HepG2 (cell line): ENCODE measurements around the gene TBC1D22A. TPM values are rescaled to one million over a fixed set of nuclear protein-coding genes. Genes with fewer than 3 reads are reported as not detected.

Source experiments
- FOSL1 ChIP-seq: sonication (generic); formaldehyde crosslinking; IDR thresholded peaks from 2 replicates; pipeline ENCODE4 v1.9.0; 2021; ENCODE audit warnings: missing genetic modification reagents, borderline replicate concordance
- GATAD2A ChIP-seq: IDR thresholded peaks from 2 replicates; pipeline ENCODE4 v1.6.1; 2016
- HMG20A ChIP-seq: IDR thresholded peaks from 2 replicates; pipeline ENCODE4 v1.6.1; 2016; ENCODE audit warnings: borderline replicate concordance
- HNRNPL ChIP-seq: fragments of 200-400 bp; formaldehyde crosslinking; IDR thresholded peaks from 2 replicates; pipeline ENCODE4 v1.6.1; 2017; ENCODE audit warnings: mild to moderate bottlenecking, low read depth, low read length
- IRF2 ChIP-seq: IDR thresholded peaks from 2 replicates; pipeline ENCODE4 v1.6.1; 2018; ENCODE audit warnings: missing genetic modification reagents, missing compliant biosample characterization
- KLF6 ChIP-seq: IDR thresholded peaks from 2 replicates; pipeline ENCODE4 v1.8.0; 2016; ENCODE audit warnings: missing biosample characterization, missing genetic modification reagents
- KLF9 ChIP-seq: IDR thresholded peaks from 2 replicates; pipeline ENCODE4 v1.6.1; 2016; ENCODE audit warnings: low read depth
- MAFF ChIP-seq: IDR thresholded peaks from 2 replicates; pipeline ENCODE4 v1.6.1; 2011; ENCODE audit warnings: low read depth, low read length, improper control_type of control experiment
- NFKBIZ ChIP-seq: IDR thresholded peaks from 2 replicates; pipeline ENCODE4 v1.6.1; 2018; ENCODE audit warnings: missing genetic modification reagents, missing compliant biosample characterization
- NR2F1 ChIP-seq, 2 experiments: fragments of 450-650 bp in 1 of 2; formaldehyde crosslinking in 1 of 2; IDR thresholded peaks; 2 replicates each; pipeline versions ENCODE4 v1.5.0 to v1.6.1; 2016 to 2020; ENCODE audit warnings: mild to moderate bottlenecking in 1 of 2, missing compliant biosample characterization in 1 of 2, missing genetic modification reagents in 1 of 2, moderate library complexity in 1 of 2
- NR3C1 ChIP-seq: sonication (generic); formaldehyde crosslinking; IDR thresholded peaks from 2 replicates; pipeline ENCODE4 v1.4.0; 2020; ENCODE audit warnings: missing genetic modification reagents
- POLR2AphosphoS2 ChIP-seq: IDR thresholded peaks from 2 replicates; pipeline ENCODE4 v1.6.1; 2011; ENCODE audit warnings: low read depth, low read length, improper control_type of control experiment
- RBM22 ChIP-seq: fragments of 200-400 bp; formaldehyde crosslinking; optimal IDR thresholded peaks from 2 replicates; pipeline ENCODE3; 2017; ENCODE audit warnings: mild to moderate bottlenecking, low read length, moderate library complexity
- SP4 ChIP-seq: sonication (generic); formaldehyde crosslinking; IDR thresholded peaks from 2 replicates; pipeline ENCODE4 v1.8.1; 2023; ENCODE audit warnings: mild to moderate bottlenecking, missing genetic modification reagents
- ZFX ChIP-seq: sonication (generic); formaldehyde crosslinking; IDR thresholded peaks from 2 replicates; pipeline ENCODE4 v1.4.0; 2020; ENCODE audit warnings: mild to moderate bottlenecking, low read depth, missing genetic modification reagents, moderate library complexity
- ZNF282 ChIP-seq: fragments of 450-650 bp; IDR thresholded peaks from 2 replicates; pipeline ENCODE4 v1.6.1; 2018; ENCODE audit not compliant: partially characterized antibody
- ZNF780A ChIP-seq: sonication (generic); formaldehyde crosslinking; IDR thresholded peaks from 2 replicates; pipeline ENCODE4 v1.8.0; 2022; ENCODE audit warnings: mild to moderate bottlenecking, missing genetic modification reagents, moderate library complexity
- polyA plus RNA-seq, 8 experiments: library from polyadenylated mRNA; depleted of rRNA in 3 of 8; stranded (reverse) in 7 of 8; unstranded in 1 of 8; fragments of >200 nt; fragmentation: Illumina TruSeq in 4 of 8; extraction: Trizol in 4 of 8; gene quantifications; 2 replicates each; pipeline versions ENCODE4 v1.2.1 to v1.2.3, GENCODE V29; 2011 to 2016; ENCODE audit warnings: low read depth in 4 of 8, missing spikeins in 1 of 8, mixed read lengths in 1 of 8; ENCODE audit not compliant: insufficient read depth in 1 of 8
- total RNA-seq, 5 experiments: library from RNA; depleted of rRNA; stranded (reverse); fragments of >200 nt; fragmentation: Illumina TruSeq; extraction: Trizol; gene quantifications; 2 replicates each; pipeline ENCODE4 v1.2.3, GENCODE V29; 2016; ENCODE audit warnings: low read depth in 1 of 5
- TF ChIP-seq, protein P1 (sequence below): sonication (generic); formaldehyde crosslinking; IDR thresholded peaks from 2 replicates; pipeline ENCODE4 v1.4.0; 2020; ENCODE audit warnings: missing genetic modification reagents; ENCODE audit errors: not compliant biosample characterization
- TF ChIP-seq, protein P2 (sequence below): sonication (generic); formaldehyde crosslinking; IDR thresholded peaks from 2 replicates; pipeline ENCODE4 v1.5.1; 2020; ENCODE audit warnings: missing genetic modification reagents, mild to moderate bottlenecking, borderline replicate concordance
- TF ChIP-seq, protein P3 (sequence below): sonication (generic); formaldehyde crosslinking; IDR thresholded peaks from 2 replicates; pipeline ENCODE4 v1.5.0; 2020; ENCODE audit warnings: mild to moderate bottlenecking, missing genetic modification reagents
- TF ChIP-seq, protein P4 (sequence below): sonication (generic); IDR thresholded peaks from 2 replicates; pipeline ENCODE4 v1.6.1; 2016; ENCODE audit warnings: low read depth, borderline replicate concordance
- TF ChIP-seq, protein P5 (sequence below): sonication (generic); formaldehyde crosslinking; IDR thresholded peaks from 2 replicates; pipeline ENCODE4 v1.5.1; 2020; ENCODE audit warnings: missing genetic modification reagents, mild to moderate bottlenecking, borderline replicate concordance

The TBC1D22A gene
- total and polyA plus RNA-seq, 2 of the 13 experiments (the other 11 are each of a cell fraction or from before 2014, with no cell fraction given): 17.3 to 18.0 TPM

DNA sequence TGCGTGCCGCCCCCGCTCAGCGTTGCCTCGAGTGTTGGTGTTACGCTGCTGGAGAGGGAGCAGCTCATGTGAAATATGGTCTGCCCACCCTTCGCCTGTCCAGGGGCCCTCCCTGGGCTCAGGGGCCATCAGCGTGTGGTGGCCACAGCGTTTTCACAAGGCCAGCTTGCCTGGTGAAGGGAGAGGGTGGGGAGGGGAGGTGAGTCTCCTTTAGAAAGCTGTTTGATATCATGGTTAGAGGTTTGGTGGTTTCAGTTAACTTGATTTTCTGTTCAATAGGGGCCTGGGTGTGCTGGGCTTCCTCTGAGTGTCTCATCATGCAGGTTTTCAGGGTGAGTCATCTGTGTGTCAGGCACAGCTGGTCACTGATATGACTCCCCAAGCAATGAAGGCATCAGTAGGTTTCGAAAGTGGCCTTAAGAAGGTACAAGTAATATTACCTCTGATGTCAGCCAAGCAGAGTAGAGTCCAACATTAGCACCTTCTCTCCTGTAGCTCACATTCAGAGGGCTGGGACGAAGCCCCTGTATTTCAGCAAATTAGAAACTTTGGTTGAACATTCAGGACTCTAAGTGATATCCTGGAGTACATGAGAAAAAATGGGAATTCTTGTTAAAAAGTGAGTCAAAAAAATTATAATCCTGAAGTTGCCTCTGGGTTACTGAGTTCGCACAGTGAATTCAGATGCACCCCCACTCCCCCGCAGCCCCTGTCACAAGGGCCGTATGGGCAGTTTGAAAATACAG, 172.5 kb downstream of the TBC1D22A start (continued):
- TF ChIP-seq, protein P1, sequence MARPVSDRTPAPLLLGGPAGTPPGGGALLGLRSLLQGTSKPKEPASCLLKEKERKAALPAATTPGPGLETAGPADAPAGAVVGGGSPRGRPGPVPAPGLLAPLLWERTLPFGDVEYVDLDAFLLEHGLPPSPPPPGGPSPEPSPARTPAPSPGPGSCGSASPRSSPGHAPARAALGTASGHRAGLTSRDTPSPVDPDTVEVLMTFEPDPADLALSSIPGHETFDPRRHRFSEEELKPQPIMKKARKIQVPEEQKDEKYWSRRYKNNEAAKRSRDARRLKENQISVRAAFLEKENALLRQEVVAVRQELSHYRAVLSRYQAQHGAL (CRISPR knock-in tag): no peak
- TF ChIP-seq HNRNPL (0 out of 2 replicates have a peak, but pooled peaks have one; percentile 43), RBM22 (no peak), KLF6 (CRISPR knock-in tag) (no peak), ZFX (0 out of 2 replicates have a peak, but pooled peaks have one; percentile 24), KLF9 (CRISPR knock-in tag) (no peak), SP4 (CRISPR knock-in tag) (peak; percentile 50; the same call in 1 of the 2 replicates), HMG20A (no peak), IRF2 (0 out of 2 replicates have a peak, but pooled peaks have one; percentile 30), ZNF780A (no peak), NR2F1 (CRISPR knock-in tag; IDR thresholded peaks at IDR 0.05) (no peak), MAFF (no peak), GATAD2A (peak; percentile 43; the same call in 1 of the 2 replicates), ZNF282 (no peak), FOSL1 (CRISPR knock-in tag) (peak; percentile 86), NFKBIZ (CRISPR knock-in tag) (no peak), POLR2AphosphoS2 (no peak), NR3C1 (no peak)
- TF ChIP-seq, protein P2, sequence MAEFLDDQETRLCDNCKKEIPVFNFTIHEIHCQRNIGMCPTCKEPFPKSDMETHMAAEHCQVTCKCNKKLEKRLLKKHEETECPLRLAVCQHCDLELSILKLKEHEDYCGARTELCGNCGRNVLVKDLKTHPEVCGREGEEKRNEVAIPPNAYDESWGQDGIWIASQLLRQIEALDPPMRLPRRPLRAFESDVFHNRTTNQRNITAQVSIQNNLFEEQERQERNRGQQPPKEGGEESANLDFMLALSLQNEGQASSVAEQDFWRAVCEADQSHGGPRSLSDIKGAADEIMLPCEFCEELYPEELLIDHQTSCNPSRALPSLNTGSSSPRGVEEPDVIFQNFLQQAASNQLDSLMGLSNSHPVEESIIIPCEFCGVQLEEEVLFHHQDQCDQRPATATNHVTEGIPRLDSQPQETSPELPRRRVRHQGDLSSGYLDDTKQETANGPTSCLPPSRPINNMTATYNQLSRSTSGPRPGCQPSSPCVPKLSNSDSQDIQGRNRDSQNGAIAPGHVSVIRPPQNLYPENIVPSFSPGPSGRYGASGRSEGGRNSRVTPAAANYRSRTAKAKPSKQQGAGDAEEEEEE (CRISPR knock-in tag): no peak
- TF ChIP-seq, protein P3, sequence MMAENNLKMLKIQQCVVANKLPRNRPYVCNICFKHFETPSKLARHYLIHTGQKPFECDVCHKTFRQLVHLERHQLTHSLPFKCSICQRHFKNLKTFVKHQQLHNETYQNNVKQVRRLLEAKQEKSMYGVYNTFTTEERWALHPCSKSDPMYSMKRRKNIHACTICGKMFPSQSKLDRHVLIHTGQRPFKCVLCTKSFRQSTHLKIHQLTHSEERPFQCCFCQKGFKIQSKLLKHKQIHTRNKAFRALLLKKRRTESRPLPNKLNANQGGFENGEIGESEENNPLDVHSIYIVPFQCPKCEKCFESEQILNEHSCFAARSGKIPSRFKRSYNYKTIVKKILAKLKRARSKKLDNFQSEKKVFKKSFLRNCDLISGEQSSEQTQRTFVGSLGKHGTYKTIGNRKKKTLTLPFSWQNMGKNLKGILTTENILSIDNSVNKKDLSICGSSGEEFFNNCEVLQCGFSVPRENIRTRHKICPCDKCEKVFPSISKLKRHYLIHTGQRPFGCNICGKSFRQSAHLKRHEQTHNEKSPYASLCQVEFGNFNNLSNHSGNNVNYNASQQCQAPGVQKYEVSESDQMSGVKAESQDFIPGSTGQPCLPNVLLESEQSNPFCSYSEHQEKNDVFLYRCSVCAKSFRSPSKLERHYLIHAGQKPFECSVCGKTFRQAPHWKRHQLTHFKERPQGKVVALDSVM (CRISPR knock-in tag): no peak; the same call in 1 of the 2 replicates
- TF ChIP-seq, protein P4, sequence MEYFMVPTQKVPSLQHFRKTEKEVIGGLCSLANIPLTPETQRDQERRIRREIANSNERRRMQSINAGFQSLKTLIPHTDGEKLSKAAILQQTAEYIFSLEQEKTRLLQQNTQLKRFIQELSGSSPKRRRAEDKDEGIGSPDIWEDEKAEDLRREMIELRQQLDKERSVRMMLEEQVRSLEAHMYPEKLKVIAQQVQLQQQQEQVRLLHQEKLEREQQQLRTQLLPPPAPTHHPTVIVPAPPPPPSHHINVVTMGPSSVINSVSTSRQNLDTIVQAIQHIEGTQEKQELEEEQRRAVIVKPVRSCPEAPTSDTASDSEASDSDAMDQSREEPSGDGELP: peak; percentile 98
- TF ChIP-seq, protein P5, sequence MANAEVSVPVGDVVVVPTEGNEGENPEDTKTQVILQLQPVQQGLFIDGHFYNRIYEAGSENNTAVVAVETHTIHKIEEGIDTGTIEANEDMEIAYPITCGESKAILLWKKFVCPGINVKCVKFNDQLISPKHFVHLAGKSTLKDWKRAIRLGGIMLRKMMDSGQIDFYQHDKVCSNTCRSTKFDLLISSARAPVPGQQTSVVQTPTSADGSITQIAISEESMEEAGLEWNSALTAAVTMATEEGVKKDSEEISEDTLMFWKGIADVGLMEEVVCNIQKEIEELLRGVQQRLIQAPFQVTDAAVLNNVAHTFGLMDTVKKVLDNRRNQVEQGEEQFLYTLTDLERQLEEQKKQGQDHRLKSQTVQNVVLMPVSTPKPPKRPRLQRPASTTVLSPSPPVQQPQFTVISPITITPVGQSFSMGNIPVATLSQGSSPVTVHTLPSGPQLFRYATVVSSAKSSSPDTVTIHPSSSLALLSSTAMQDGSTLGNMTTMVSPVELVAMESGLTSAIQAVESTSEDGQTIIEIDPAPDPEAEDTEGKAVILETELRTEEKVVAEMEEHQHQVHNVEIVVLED: no peak
